Activated CD4-positive, alpha-beta T cell treated with anti-CD3 and anti-CD28 coated beads for 36 hours (primary cell): ENCODE measurements around the gene TCF4. TPM values are rescaled to one million over a fixed set of nuclear protein-coding genes. Genes with fewer than 3 reads are reported as not detected.

Source experiments
- ATAC-seq: fragments of 200-7000 bp; cut with Tn5 transposase; one replicate; pipeline ENCODE4 v1.10.0; 2021; ENCODE audit warnings: mild to moderate bottlenecking, moderate library complexity
- CTCF ChIA-PET: fragments of 350-600 bp; sonication (Branson Sonifier 250); formaldehyde crosslinking; loops from one replicate; lab custom pipeline; 2021; ENCODE audit warnings: antibody characterized with exemption; lab: Charles Lee
- POLR2A ChIA-PET: fragments of 350-600 bp; sonication (Branson Sonifier 250); formaldehyde crosslinking; loops from one replicate; lab custom pipeline; 2021; ENCODE audit warnings: antibody characterized with exemption, inconsistent platforms; lab: Charles Lee
- DNase-seq: peaks from one replicate; pipeline ENCODE4 v3.0.0-alpha.2; 2020
- H3K27ac Mint-ChIP-seq: one replicate; pipeline ENCODE4 v1.8.0; 2021; ENCODE audit warnings: mixed read lengths
- H3K27me3 Mint-ChIP-seq: one replicate; pipeline ENCODE4 v1.8.0; 2021; ENCODE audit warnings: mixed read lengths
- H3K36me3 Mint-ChIP-seq: one replicate; pipeline ENCODE4 v1.8.0; 2021; ENCODE audit warnings: low read depth, mixed read lengths
- H3K4me1 Mint-ChIP-seq: one replicate; pipeline ENCODE4 v1.8.0; 2021; ENCODE audit warnings: mixed read lengths
- H3K4me3 Mint-ChIP-seq: one replicate; pipeline ENCODE4 v1.8.0; 2021; ENCODE audit warnings: mild to moderate bottlenecking, moderate library complexity, mixed read lengths
- H3K9me3 Mint-ChIP-seq: one replicate; pipeline ENCODE4 v1.8.0; 2021; ENCODE audit warnings: low read depth, mixed read lengths
- intact Hi-C, 2 experiments: fragments of 100-400 bp; cut with DNase I in 1 of 2; cut with micrococcal nuclease in 1 of 2; formaldehyde crosslinking; loops; one replicate each; pipeline versions ENCODE4 v1.14.2 to v1.15.1; 2022 to 2024; cut with DNase I, micrococcal nuclease
- total RNA-seq, 2 experiments: library from RNA; stranded (reverse); gene quantifications; one replicate each; pipeline ENCODE4 v1.2.3, GENCODE V29; 2021

Gene TCF4
- total RNA-seq, 2 experiments from 2014 or later, result 0.69 to 1.9 TPM

DNA sequence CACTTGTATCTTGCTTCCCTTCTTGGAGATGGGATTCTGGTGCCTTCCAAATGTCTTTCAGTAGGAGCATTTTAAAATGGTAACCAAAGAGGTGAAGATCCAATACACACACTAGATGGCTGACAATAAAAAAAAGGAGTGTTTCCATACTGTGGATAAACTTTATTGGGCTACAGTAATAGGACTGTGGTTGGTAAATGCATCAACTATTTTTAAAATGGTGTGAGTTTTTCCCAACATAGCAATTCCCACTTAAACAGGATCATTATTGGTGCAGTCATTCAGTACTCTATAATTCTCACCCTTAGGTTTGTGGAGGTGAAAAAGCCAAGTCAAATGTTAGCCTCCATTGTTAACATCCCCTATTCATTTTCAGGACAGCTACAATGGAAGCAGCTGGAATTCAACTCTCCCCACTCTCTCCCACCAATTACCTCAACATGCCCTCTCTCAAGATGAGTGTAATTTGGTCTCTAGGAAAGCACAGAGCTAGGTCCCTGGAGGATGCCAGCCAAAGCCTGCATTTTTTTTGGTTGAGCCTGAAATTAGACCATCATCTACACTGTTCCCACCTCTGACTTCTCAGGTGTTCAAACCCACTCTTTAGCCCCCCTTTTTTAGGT lies 273.3 kb downstream of the TCF4 start:
- ATAC-seq (no peak), DNase-seq (no peak)
- Mint-ChIP-seq H3K27me3 (peaks cover 10% of the 10 kb centered on the region), H3K36me3 (no peaks in the 10 kb centered on the region), H3K27ac (no peak overlapping the region), H3K9me3 (no peaks in the 10 kb centered on the region), H3K4me3 (no peak overlapping the region), H3K4me1 (peaks cover 6% of the 10 kb centered on the region)
- ChIA-PET CTCF (interaction anchor here (1.0 kb wide), 1 partner anchor 10 kb away, joined by 3 read pairs; no protein-coding TSS in a partner anchor), POLR2A (no interaction called here)
- intact Hi-C loops, result no loop called here

DNA sequence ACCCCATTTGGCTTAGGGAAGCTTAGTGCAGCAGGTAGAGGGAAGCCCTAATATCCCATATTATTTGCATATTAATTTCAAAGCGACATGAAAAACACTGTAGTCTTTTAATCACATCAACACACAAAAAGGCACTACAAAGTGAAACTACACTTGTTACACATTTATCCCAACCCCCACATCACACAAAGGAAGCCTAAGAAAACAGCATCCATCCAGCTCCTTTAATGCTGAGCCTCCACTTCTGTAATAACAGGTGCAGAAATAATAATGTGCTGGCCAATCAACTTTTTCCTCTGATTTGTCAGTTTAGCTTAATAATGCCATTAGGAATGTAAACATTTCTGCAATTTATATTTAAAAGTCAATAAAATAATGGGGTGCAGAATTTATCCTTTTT lies 274.0 kb downstream of the TCF4 start:
- Mint-ChIP-seq H3K27ac (no peak overlapping the region), H3K4me1 (peaks cover 6% of the 10 kb centered on the region), H3K27me3 (peaks cover 5% of the 10 kb centered on the region), H3K36me3 (no peaks in the 10 kb centered on the region), H3K4me3 (no peak overlapping the region), H3K9me3 (no peaks in the 10 kb centered on the region)
- intact Hi-C loops, result no loop called here
- ATAC-seq, result no peak
- POLR2A ChIA-PET, result no interaction called here
- DNase-seq, result no peak
- CTCF ChIA-PET, result interaction anchor here (0.5 kb wide), 1 partner anchor 179 kb away, joined by 3 read pairs; no protein-coding TSS in a partner anchor

DNA sequence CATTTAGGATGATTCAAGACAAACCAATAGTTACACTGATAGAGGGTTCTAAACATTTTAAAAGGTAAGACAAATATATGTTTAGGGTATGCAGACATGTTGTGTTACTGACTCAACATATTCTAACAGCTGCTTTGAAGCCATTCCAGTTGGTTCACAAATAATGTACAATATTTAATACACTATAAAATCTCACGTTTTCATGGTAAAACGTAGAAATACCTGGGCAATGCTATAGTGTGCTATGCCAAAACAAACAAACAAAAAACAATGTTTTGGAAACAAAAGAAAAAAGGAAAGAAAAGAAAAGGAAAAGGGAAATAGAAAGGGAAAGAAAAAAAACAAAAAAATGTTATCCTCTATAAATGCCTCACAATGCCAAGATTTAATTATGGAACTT lies 277.1 kb downstream of the TCF4 start:
- no peaks in the 10 kb centered on the region for H3K4me1 Mint-ChIP-seq
- no peak overlapping the region for H3K4me3 Mint-ChIP-seq
- H3K27ac Mint-ChIP-seq, result no peak overlapping the region
- no peaks in the 10 kb centered on the region for H3K9me3 Mint-ChIP-seq
- ChIA-PET POLR2A (no interaction called here), CTCF (interaction anchor here (0.8 kb wide), 1 partner anchor 10 kb away, joined by 3 read pairs; no protein-coding TSS in a partner anchor)
- intact Hi-C loops, result no loop called here
- ATAC-seq (no peak), DNase-seq (no peak)
- peaks cover 2% of the 10 kb centered on the region for H3K27me3 Mint-ChIP-seq
- no peaks in the 10 kb centered on the region for H3K36me3 Mint-ChIP-seq

DNA sequence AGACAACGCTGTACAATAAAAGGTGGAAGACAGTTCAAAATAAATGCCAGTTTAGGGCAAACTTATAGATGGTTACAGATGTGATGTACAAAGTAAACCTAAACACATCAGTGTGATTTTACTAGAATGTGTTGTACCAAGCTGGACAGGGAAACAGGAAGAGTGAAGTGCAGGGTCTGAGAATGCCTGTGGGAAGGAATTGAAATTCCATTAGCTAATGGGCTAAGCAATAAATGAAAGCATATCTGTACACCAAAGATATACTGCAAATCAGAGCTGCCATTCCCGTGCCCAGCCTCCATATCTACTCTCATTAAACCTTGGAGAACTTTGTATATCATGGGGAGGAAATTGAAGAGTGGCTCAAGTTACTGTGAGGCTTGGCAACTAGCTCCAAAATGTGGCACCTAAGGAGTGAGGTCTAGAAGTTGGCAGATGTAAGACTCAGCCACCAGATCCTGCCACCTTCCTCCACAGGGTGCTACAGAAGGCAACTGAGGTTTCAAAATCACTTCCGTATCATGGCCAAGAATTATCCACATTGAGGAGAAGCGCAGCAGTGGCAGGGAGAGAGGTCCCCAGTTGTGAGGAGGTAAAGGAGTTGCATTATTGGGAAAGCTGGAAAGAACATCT lies 277.8 kb downstream of the TCF4 start:
- Mint-ChIP-seq H3K4me1 (no peaks in the 10 kb centered on the region), H3K9me3 (no peaks in the 10 kb centered on the region), H3K27ac (no peak overlapping the region), H3K36me3 (no peaks in the 10 kb centered on the region), H3K4me3 (no peak overlapping the region), H3K27me3 (peaks cover 2% of the 10 kb centered on the region)
- ChIA-PET POLR2A (no interaction called here), CTCF (no interaction called here)
- no peak for ATAC-seq
- intact Hi-C loops, result no loop called here
- DNase-seq, result no peak

DNA sequence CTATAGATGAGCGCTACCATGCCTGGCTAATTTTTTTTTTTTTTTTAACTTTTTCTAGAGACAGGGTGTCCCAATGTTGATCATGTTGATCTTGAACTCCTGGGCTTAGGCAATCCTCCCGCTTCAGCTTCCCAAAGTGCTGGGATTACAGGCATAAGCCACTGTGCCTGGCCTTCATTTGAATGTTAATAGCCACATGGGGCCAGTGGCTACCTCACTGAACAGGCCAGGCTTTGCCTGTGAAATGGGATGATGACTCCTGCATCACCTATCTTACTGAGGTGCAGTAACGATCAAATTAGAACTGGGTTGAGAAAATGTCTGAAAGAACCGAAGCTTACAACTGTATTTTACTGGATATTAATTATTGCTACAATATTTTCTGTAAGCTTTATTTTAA lies 278.7 kb downstream of the TCF4 start:
- H3K27me3 Mint-ChIP-seq, result peaks cover 2% of the 10 kb centered on the region
- H3K9me3 Mint-ChIP-seq, result no peaks in the 10 kb centered on the region
- no peaks in the 10 kb centered on the region for H3K4me1 Mint-ChIP-seq
- DNase-seq, result no peak
- ATAC-seq, result no peak
- ChIA-PET POLR2A (no interaction called here), CTCF (no interaction called here)
- H3K27ac Mint-ChIP-seq, result no peak overlapping the region
- H3K4me3 Mint-ChIP-seq, result no peak overlapping the region
- intact Hi-C loops, result no loop called here
- H3K36me3 Mint-ChIP-seq, result no peaks in the 10 kb centered on the region

DNA sequence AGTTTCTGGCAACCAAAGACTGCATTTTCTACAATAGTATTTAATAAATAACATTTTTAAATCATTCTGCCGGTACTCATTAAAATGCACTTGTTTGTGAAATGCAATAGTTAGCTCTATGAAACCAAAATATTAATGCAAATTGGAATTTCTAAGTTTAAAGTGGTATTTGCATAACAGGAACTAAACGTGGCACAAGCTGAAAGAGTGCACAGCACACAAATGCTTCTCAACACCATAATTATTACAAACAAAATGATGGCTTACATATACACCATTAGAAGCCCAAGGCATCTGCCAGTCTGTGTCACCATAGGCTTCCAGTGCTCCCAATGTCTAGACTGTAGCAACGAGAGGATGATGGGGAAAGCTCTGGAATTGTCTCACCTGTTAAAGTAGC lies 280.5 kb downstream of the TCF4 start:
- no peaks in the 10 kb centered on the region for H3K4me1 Mint-ChIP-seq
- H3K4me3 Mint-ChIP-seq, result no peak overlapping the region
- no peak overlapping the region for H3K27ac Mint-ChIP-seq
- no peaks in the 10 kb centered on the region for H3K36me3 Mint-ChIP-seq
- no peaks in the 10 kb centered on the region for H3K9me3 Mint-ChIP-seq
- DNase-seq, result no peak
- no peak for ATAC-seq
- intact Hi-C loops, result no loop called here
- peaks cover under 1% of the 10 kb centered on the region for H3K27me3 Mint-ChIP-seq
- POLR2A ChIA-PET, result no interaction called here
- CTCF ChIA-PET, result no interaction called here

DNA sequence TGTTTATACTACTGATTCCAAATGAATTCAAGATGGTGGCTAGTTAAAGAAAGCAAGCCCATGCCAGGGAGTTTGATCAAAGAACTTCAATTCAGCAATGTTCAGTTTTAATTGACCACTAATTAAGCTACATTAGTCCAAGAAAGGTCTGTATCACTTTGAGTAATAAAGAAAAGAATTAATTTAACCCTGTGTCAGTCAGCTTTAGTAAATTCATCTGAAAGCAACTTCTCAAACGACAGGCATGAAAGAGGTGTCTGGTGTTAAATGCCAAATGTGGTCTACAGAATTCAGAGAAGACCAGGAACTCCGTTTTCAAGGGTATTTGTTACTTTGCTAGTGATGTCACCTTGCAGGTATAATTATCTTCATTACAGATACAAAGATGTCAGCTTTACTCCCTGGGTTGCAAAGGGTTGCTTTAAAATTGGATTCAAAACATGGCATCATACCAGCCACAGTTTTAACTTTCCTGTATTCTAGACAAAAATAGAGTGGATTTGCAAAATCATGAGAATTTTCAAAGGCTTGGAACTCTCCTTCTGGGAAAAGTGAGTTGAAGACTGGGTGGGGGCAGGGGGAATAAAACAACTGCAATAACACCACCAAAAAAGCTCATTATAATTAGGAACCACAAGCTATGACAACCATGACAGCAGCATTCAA lies 281.5 kb downstream of the TCF4 start:
- Mint-ChIP-seq H3K4me1 (no peaks in the 10 kb centered on the region), H3K4me3 (no peak overlapping the region), H3K27ac (no peak overlapping the region), H3K36me3 (no peaks in the 10 kb centered on the region), H3K27me3 (peaks cover 5% of the 10 kb centered on the region), H3K9me3 (no peaks in the 10 kb centered on the region)
- no peak for DNase-seq
- ChIA-PET CTCF (interaction anchor here (0.8 kb wide), 1 partner anchor 83 kb away, joined by 3 read pairs; no protein-coding TSS in a partner anchor), POLR2A (no interaction called here)
- intact Hi-C loops, result no loop called here
- ATAC-seq, result no peak

DNA sequence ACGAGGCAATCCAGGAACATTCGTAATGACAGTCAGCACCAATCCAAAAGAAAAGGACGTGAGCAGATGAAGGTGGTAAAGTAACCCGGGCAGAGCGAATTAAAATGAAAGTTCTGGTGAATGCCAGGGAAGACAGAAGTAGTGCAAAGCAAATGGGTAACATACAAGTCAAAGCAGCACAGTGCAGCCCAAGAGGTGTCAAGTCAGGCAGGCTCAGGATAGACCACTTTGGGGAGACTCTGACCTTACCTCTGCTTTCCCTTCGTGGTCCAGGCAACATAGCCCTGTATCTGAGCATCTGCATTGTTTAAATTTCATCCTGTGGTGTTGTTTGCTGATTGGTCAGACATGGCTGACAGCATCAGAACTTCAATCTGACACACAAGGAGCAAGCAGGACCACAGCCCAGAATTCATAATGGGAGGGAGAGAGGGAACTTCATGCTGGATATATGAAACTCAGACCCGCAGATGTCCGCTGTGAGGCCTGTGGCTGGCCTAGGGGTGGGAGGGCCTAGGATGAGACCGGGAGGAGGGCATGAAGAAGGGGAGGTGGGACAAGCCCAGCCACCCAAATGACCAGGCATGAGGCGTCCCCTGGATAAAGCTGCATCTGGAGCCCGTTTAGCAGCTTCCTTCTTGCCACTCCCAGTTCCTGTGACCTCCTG lies 285.7 kb downstream of the TCF4 start:
- Mint-ChIP-seq H3K36me3 (no peaks in the 10 kb centered on the region), H3K4me1 (no peaks in the 10 kb centered on the region), H3K4me3 (no peak overlapping the region), H3K27ac (no peak overlapping the region), H3K27me3 (peaks cover 6% of the 10 kb centered on the region), H3K9me3 (no peaks in the 10 kb centered on the region)
- ATAC-seq, result no peak
- ChIA-PET POLR2A (no interaction called here), CTCF (interaction anchor here (1.4 kb wide), 1 partner anchor 16 kb away, joined by 4 read pairs; no protein-coding TSS in a partner anchor)
- intact Hi-C loops, result no loop called here
- DNase-seq, result no peak

DNA sequence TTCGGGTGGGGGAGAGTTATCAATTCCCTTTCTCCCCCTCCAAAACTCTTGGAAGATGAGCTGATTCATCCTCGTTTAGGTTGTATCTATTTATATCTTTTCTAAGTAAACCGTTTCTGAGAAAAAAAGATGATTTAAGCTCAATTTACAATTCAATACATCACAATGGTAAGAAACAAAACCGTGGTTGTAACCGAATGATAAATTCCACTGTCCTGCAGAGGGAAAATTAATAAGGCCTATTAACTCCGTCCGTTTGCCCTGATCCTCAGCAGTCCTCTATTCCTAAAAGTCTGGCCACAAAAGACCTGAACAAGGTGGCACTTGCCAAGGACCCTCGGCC lies 286.2 kb downstream of the TCF4 start:
- H3K27ac Mint-ChIP-seq, result no peak overlapping the region
- ATAC-seq (no peak), DNase-seq (no peak)
- no peaks in the 10 kb centered on the region for H3K36me3 Mint-ChIP-seq
- H3K4me3 Mint-ChIP-seq, result no peak overlapping the region
- H3K4me1 Mint-ChIP-seq, result no peaks in the 10 kb centered on the region
- CTCF ChIA-PET, result interaction anchor here (1.4 kb wide), 1 partner anchor 16 kb away, joined by 4 read pairs; no protein-coding TSS in a partner anchor
- no peaks in the 10 kb centered on the region for H3K9me3 Mint-ChIP-seq
- peaks cover 6% of the 10 kb centered on the region for H3K27me3 Mint-ChIP-seq
- intact Hi-C loops, result no loop called here
- POLR2A ChIA-PET, result no interaction called here

DNA sequence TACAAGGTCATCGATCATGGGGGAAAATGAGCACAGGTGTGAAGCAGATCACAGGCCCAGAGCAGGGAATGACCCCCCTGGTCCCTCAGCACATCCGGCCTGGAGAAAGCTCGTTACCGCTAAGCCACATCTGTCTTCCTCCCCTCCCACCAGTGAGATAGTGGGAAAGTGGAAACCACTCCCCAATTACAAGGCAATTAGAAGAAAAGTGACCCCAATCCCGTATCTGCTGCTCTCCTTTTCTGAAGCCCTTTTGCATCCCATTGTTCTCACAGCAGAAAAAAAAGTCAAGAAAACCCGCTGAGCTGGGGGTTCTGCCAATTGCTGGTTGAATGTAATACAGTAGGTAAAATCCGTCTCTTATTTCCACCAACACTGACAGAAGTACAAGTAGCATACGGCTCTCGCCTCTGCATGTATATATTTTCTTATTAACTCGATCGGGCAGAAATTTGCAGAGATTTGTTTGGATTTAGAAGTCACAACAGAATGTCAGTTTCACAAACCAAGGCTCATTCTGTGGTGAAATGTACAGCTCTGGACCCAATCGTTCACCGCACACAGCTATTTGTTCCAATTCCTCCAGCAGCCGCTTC lies 287.0 kb downstream of the TCF4 start:
- no peak overlapping the region for H3K4me3 Mint-ChIP-seq
- H3K4me1 Mint-ChIP-seq, result no peaks in the 10 kb centered on the region
- H3K9me3 Mint-ChIP-seq, result no peaks in the 10 kb centered on the region
- intact Hi-C loops, result no loop called here
- peaks cover 6% of the 10 kb centered on the region for H3K27me3 Mint-ChIP-seq
- H3K36me3 Mint-ChIP-seq, result no peaks in the 10 kb centered on the region
- ChIA-PET CTCF (interaction anchor here (0.5 to 1.4 kb wide), 2 partner anchors 10 to 17 kb away, joined by 3 to 4 read pairs; no protein-coding TSS in a partner anchor), POLR2A (no interaction called here)
- H3K27ac Mint-ChIP-seq, result no peak overlapping the region
- no peak for ATAC-seq
- DNase-seq, result no peak

DNA sequence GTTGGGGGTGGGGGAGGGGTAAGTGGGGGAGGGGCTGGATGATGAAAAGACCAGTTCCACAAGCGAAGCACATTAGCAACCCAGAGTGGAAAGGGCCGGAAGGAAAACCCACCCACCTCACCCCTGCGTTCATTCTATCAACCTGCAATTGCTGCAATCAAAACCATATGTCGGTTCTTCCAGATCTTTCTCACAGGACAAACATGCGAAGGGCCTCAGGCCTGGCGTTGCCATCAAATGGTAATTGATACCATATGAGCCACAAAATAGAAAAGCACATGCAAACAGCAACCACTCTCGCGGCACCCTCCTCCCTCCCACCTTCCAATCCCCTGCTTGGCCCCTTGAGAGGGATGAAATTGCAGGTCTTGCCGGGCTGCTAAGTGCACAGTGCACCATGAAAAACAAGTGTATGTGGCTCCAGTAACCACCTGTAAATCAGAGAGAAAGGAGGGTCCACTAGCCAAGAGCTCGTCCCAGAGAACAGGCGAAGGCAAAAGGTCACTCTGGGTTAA lies 287.5 kb downstream of the TCF4 start:
- ATAC-seq (no peak), DNase-seq (no peak)
- H3K4me1 Mint-ChIP-seq, result no peaks in the 10 kb centered on the region
- peaks cover 6% of the 10 kb centered on the region for H3K27me3 Mint-ChIP-seq
- intact Hi-C loops, result no loop called here
- H3K9me3 Mint-ChIP-seq, result no peaks in the 10 kb centered on the region
- no peaks in the 10 kb centered on the region for H3K36me3 Mint-ChIP-seq
- POLR2A ChIA-PET, result no interaction called here
- CTCF ChIA-PET, result interaction anchor here (1.4 kb wide), 1 partner anchor 18 kb away, joined by 4 read pairs; no protein-coding TSS in a partner anchor
- no peak overlapping the region for H3K4me3 Mint-ChIP-seq
- H3K27ac Mint-ChIP-seq, result no peak overlapping the region
